GM23248 (cell line): Measurements from ENCODE around the gene FAM193A.

ENCODE experiments used
- EZH2 ChIP-seq: fragments of 200-600 bp; sonication (generic); IDR thresholded peaks from 2 replicates; pipeline ENCODE4 v1.6.1; 2018; ENCODE audit warnings: antibody characterized with exemption, mild to moderate bottlenecking; ENCODE audit not compliant: insufficient read depth, poor library complexity, severe bottlenecking
- EZH2phosphoT487 ChIP-seq: fragments of 200-600 bp; sonication (generic); IDR thresholded peaks from 2 replicates; pipeline ENCODE4 v1.6.1; 2018; ENCODE audit warnings: antibody characterized with exemption, moderate library complexity, mild to moderate bottlenecking, low read depth; ENCODE audit not compliant: insufficient read depth

- TF ChIP-seq EZH2 (no peak), EZH2phosphoT487 (no peak)
These were observed 56.6 kb downstream of the FAM193A start for GRCh38 chr4:2593003-2593402.
